Esophagus muscularis mucosa (tissue), 3 donors: Measurements from ENCODE around the gene KBTBD12.

Experiments used
- CTCF ChIP-seq, 3 experiments: fragments of 200-600 bp in 2 of 3; fragments of 450-650 bp in 1 of 3; sonication (generic) in 2 of 3; IDR thresholded peaks; one replicate each; pipeline ENCODE4 v1.5.1; 2017 to 2019; ENCODE audit warnings: antibody characterized with exemption in 3 of 3, mild to moderate bottlenecking in 2 of 3, moderate library complexity in 1 of 3
- POLR2A ChIP-seq: fragments of 450-650 bp; IDR thresholded peaks from one replicate; pipeline ENCODE4 v1.6.1; 2017; ENCODE audit warnings: antibody characterized with exemption, moderate library complexity, mild to moderate bottlenecking, low read depth

GRCh38 chr3:127985216-127985615, 70.2 kb downstream of the KBTBD12 start:
- TF ChIP-seq POLR2A, result no peak
- no peak for TF ChIP-seq CTCF (IDR thresholded peaks at IDR 0.05)
